Keratinocyte (primary cell): ENCODE results near the gene NFYC. TPM values are rescaled to one million over a fixed set of nuclear protein-coding genes. Genes with fewer than 3 reads are reported as not detected.

ENCODE experiments used
- DNase-seq: peaks from one replicate; pipeline ENCODE4 v3.0.0-alpha.2; 2011; ENCODE audit warnings: low read depth, missing footprints, low spot score
- FAIRE-seq: peaks from 2 replicates; lab custom pipeline; 2011; peaks lifted over from hg19 to GRCh38; lab: Jason Lieb, UNC
- H2AFZ ChIP-seq: 2 replicates; pipeline ENCODE4 v1.6.0; 2012; ENCODE audit warnings: low read length, control low read depth, inconsistent platforms; ENCODE audit not compliant: control insufficient read depth
- H3K27ac ChIP-seq: 2 replicates; pipeline ENCODE4 v1.5.1; 2011; ENCODE audit warnings: low read length; ENCODE audit not compliant: control insufficient read depth, insufficient read depth
- H3K27me3 ChIP-seq: 3 replicates; pipeline ENCODE4 v1.6.0; 2011; ENCODE audit warnings: low read length; ENCODE audit not compliant: control insufficient read depth, insufficient read depth; ENCODE audit errors: extremely low read depth
- H3K36me3 ChIP-seq, 2 experiments: 2 replicates in 1 of 2; 3 replicates in 1 of 2; pipeline ENCODE4 v1.5.1; 2011; ENCODE audit warnings: low read length in 2 of 2, mild to moderate bottlenecking in 1 of 2; ENCODE audit not compliant: control insufficient read depth in 2 of 2, insufficient read depth in 2 of 2; ENCODE audit errors: extremely low read depth in 1 of 2
- H3K4me1 ChIP-seq: 3 replicates; pipeline ENCODE4 v1.5.1; 2011; ENCODE audit warnings: low read length; ENCODE audit not compliant: control insufficient read depth, insufficient read depth; ENCODE audit errors: extremely low read depth
- H3K4me2 ChIP-seq: 3 replicates; pipeline ENCODE4 v1.6.0; 2011; ENCODE audit warnings: low read depth, low read length; ENCODE audit not compliant: control insufficient read depth, insufficient read depth; ENCODE audit errors: extremely low read depth
- H3K4me3 ChIP-seq, 3 experiments: fragments of 200-600 bp in 1 of 3; sonication (generic) in 1 of 3; 2 replicates in 2 of 3; 3 replicates in 1 of 3; pipeline ENCODE4 v1.5.1; 2011 to 2016; ENCODE audit warnings: low read length in 3 of 3, mild to moderate bottlenecking in 3 of 3, control low read depth in 2 of 3, inconsistent platforms in 1 of 3, low read depth in 1 of 3, mixed read lengths in 1 of 3, mixed run types in 1 of 3, moderate library complexity in 1 of 3; ENCODE audit not compliant: control insufficient read depth in 2 of 3, insufficient read depth in 2 of 3; ENCODE audit errors: extremely low read depth in 1 of 3
- H3K79me2 ChIP-seq: 2 replicates; pipeline ENCODE4 v1.6.0; 2012; ENCODE audit warnings: low read length; ENCODE audit not compliant: control insufficient read depth, insufficient read depth
- H3K9ac ChIP-seq: 3 replicates; pipeline ENCODE4 v1.6.0; 2011; ENCODE audit warnings: low read length; ENCODE audit not compliant: control insufficient read depth, insufficient read depth; ENCODE audit errors: extremely low read depth
- H3K9me1 ChIP-seq: 3 replicates; pipeline ENCODE4 v1.6.0; 2011; ENCODE audit warnings: low read length; ENCODE audit not compliant: control insufficient read depth, insufficient read depth; ENCODE audit errors: extremely low read depth
- H3K9me3 ChIP-seq: 2 replicates; pipeline ENCODE4 v1.5.1; 2012; ENCODE audit warnings: low read depth, low read length; ENCODE audit not compliant: control insufficient read depth
- H4K20me1 ChIP-seq: 3 replicates; pipeline ENCODE4 v1.6.0; 2011; ENCODE audit warnings: low read length; ENCODE audit not compliant: control insufficient read depth, insufficient read depth; ENCODE audit errors: extremely low read depth
- CTCF ChIP-seq, 3 experiments: IDR thresholded peaks in 1 of 3; conservative IDR thresholded peaks in 1 of 3; optimal IDR thresholded peaks in 1 of 3; 2 replicates in 2 of 3; 3 replicates in 1 of 3; pipeline versions ENCODE3 to v1.5.1; 2011; ENCODE audit warnings: low read length in 3 of 3, mild to moderate bottlenecking in 3 of 3, moderate library complexity in 2 of 3, control low read depth in 1 of 3, inconsistent platforms in 1 of 3; ENCODE audit not compliant: insufficient read depth in 2 of 3; ENCODE audit errors: extremely low read depth in 1 of 3
- EZH2 ChIP-seq: IDR thresholded peaks from one replicate; pipeline ENCODE4 v1.6.1; 2012; ENCODE audit warnings: inconsistent platforms, mild to moderate bottlenecking, low read length, moderate library complexity
- dilution Hi-C: fragments of 300-500 bp; cut with MboI; formaldehyde crosslinking; loops from one replicate; pipeline ENCODE4 v1.7.0; 2020; ENCODE audit warnings: low sequenced_read_pairs; ENCODE audit not compliant: extremely low pct_ligation_motif_present
- polyA plus RNA-seq, 5 experiments: library from polyadenylated mRNA; depleted of rRNA in 3 of 5; stranded (reverse) in 3 of 5; stranded (forward) in 1 of 5; unstranded in 1 of 5; fragments of >200 nt; gene quantifications; 1 replicate in 1 of 5; 2 replicates in 3 of 5; 3 replicates in 1 of 5; pipeline versions ENCODE4 v1.2.1 to v1.2.3, GENCODE V29; 2011 to 2012; ENCODE audit warnings: missing spikeins in 2 of 5, low read depth in 1 of 5, low replicate concordance in 1 of 5

The NFYC gene
- polyA plus RNA-seq, 1 donor (not counting 4 experiments of a cell fraction or from before 2014, with no cell fraction given) = 32.4 TPM

DNA sequence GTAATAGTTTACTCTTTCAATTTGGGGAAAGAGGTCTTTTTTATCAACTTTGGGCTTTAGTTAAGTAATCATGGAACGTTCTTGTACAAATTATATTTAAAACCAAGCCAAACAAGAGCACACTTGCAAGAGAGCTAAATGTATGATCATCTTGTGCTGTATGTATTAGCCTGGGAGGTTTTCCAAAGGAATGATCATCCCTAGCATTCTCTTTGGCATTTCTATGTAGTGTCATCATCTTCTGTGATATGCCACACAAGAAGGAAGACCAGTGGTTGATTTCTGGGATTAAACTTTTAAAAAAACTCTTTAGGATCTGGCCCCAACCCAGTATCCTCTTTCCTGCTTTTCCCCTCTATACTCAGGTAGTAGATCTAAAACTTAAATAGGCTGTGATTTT lies 53.7 kb downstream of the NFYC start:
- dilution Hi-C loops = no loop called here
- H3K27me3 ChIP-seq = no peaks in the 10 kb centered on the region

DNA sequence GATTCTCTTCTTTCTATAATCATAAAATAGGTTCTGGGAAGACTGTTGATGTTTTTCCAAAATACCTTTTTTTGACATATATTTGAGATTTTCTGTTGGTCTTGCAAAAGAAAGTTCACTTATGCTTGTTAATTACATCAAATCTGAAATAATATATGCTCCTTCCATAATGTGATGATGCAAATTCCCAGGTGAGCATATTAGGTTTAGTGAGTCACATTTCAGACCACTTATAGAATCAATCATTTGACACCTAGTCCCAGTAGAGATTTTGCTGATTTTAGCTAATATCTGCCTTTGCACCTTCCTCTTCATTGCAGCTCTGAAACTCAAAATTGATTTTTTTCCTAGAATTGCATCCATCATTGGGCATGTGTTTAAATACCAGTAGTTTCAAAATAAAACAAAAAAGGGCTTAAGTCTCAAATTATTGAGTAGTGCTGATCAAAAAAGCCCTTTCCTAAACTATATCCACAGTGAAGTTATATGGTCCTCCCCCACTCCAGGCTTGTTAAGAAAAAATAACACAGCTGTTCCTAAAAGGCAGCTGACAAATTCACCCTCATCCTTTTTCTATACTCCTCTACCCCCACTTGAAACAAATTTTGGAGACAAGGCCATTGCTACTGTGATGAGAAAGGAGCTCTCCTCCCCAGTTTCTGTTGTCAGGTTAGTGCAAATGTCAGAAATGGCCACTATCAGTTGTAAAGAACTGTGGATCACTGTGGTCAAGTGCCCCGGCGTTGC lies 55.0 kb downstream of the NFYC start:
- Histone ChIP-seq H3K79me2 (peaks cover 4% of the 10 kb centered on the region), H3K27me3 (no peaks in the 10 kb centered on the region), H3K4me2 (no peak overlapping the region), H3K4me3 (no peak overlapping the region), H3K4me1 (peaks cover 2% of the 10 kb centered on the region), H3K9ac (no peak overlapping the region), H4K20me1 (no peaks in the 10 kb centered on the region), H2AFZ (no peak overlapping the region), H3K36me3 (peaks cover 15 to 25% of the 10 kb centered on the region in 2 experiments), H3K9me3 (no peaks in the 10 kb centered on the region), H3K9me1 (no peaks in the 10 kb centered on the region), H3K27ac (no peak overlapping the region)
- no peak for FAIRE-seq
- DNase-seq = no peak
- TF ChIP-seq EZH2 = no peak
- no peak for TF ChIP-seq CTCF (optimal IDR thresholded peaks at IDR 0.05 in 1 of 3, IDR thresholded peaks at IDR 0.05 in 1 of 3, conservative IDR thresholded peaks at IDR 0.05 in 1 of 3; ENCODE audit: extremely low read depth in 1 of 3, insufficient read depth in 2 of 3, low read length in 3 of 3)
- dilution Hi-C loops = no loop called here

More for the DNA sequence above, 53.7 kb downstream of the NFYC start:
- H3K4me1 ChIP-seq = no peaks in the 10 kb centered on the region
- FAIRE-seq (no peak), DNase-seq (no peak)
- peaks cover 4% of the 10 kb centered on the region for H3K79me2 ChIP-seq
- H3K36me3 ChIP-seq = peaks cover 15 to 26% of the 10 kb centered on the region in 2 experiments
- TF ChIP-seq CTCF (optimal IDR thresholded peaks at IDR 0.05 in 1 of 3, IDR thresholded peaks at IDR 0.05 in 1 of 3, conservative IDR thresholded peaks at IDR 0.05 in 1 of 3; ENCODE audit: extremely low read depth in 1 of 3, insufficient read depth in 2 of 3, low read length in 3 of 3) (no peak), EZH2 (no peak)
- H3K4me2 ChIP-seq = no peak overlapping the region
- no peak overlapping the region for H2AFZ ChIP-seq
- H3K9ac ChIP-seq = no peak overlapping the region
- no peaks in the 10 kb centered on the region for H3K9me3 ChIP-seq
- no peak overlapping the region for H3K27ac ChIP-seq
- no peaks in the 10 kb centered on the region for H3K9me1 ChIP-seq
- no peak overlapping the region for H3K4me3 ChIP-seq
- H4K20me1 ChIP-seq = no peaks in the 10 kb centered on the region
